Endothelial cell (in vitro differentiated cells): ENCODE results near the gene ADCY7. TPM values are rescaled to one million over a fixed set of nuclear protein-coding genes. Genes with fewer than 3 reads are reported as not detected.

Source experiments
- DNase-seq: peaks from one replicate; pipeline ENCODE4 v3.0.0; 2021; ENCODE audit warnings: low spot score
- H3K27ac Mint-ChIP-seq: one replicate; pipeline ENCODE4 v1.8.0; 2021; ENCODE audit warnings: mixed read lengths, inconsistent platforms; ENCODE audit not compliant: unreplicated experiment
- H3K27me3 Mint-ChIP-seq: one replicate; pipeline ENCODE4 v1.8.0; 2021; ENCODE audit warnings: mild to moderate bottlenecking, moderate library complexity, mixed read lengths, inconsistent platforms; ENCODE audit not compliant: unreplicated experiment
- H3K36me3 Mint-ChIP-seq: one replicate; pipeline ENCODE4 v1.8.0; 2021; ENCODE audit warnings: mild to moderate bottlenecking, low read depth, mixed read lengths, inconsistent platforms; ENCODE audit not compliant: unreplicated experiment
- H3K4me1 Mint-ChIP-seq: one replicate; pipeline ENCODE4 v1.8.0; 2021; ENCODE audit warnings: mild to moderate bottlenecking, mixed read lengths, inconsistent platforms; ENCODE audit not compliant: unreplicated experiment
- H3K4me3 Mint-ChIP-seq: one replicate; pipeline ENCODE4 v1.8.0; 2021; ENCODE audit warnings: mild to moderate bottlenecking, mixed read lengths, inconsistent platforms; ENCODE audit not compliant: unreplicated experiment
- H3K9me3 Mint-ChIP-seq: one replicate; pipeline ENCODE4 v1.8.0; 2021; ENCODE audit warnings: mixed read lengths, inconsistent platforms; ENCODE audit not compliant: unreplicated experiment
- total RNA-seq: library from RNA; stranded (reverse); fragmentation: NEBNext Ultra II Directional; extraction: Animal tissue kit (Norgen Biotek cat#: 25700); gene quantifications from one replicate; pipeline ENCODE4 v1.2.1, GENCODE V29; 2021; ENCODE audit not compliant: unreplicated experiment
- TF ChIP-seq, protein P1 (sequence below): fragments of 200-600 bp; sonication (generic); IDR thresholded peaks from one replicate; pipeline ENCODE4 v1.5.0; 2021; ENCODE audit warnings: antibody characterized with exemption; ENCODE audit not compliant: unreplicated experiment

Gene ADCY7
- total RNA-seq, 1 donor from 2014 or later = 3.2 TPM

DNA sequence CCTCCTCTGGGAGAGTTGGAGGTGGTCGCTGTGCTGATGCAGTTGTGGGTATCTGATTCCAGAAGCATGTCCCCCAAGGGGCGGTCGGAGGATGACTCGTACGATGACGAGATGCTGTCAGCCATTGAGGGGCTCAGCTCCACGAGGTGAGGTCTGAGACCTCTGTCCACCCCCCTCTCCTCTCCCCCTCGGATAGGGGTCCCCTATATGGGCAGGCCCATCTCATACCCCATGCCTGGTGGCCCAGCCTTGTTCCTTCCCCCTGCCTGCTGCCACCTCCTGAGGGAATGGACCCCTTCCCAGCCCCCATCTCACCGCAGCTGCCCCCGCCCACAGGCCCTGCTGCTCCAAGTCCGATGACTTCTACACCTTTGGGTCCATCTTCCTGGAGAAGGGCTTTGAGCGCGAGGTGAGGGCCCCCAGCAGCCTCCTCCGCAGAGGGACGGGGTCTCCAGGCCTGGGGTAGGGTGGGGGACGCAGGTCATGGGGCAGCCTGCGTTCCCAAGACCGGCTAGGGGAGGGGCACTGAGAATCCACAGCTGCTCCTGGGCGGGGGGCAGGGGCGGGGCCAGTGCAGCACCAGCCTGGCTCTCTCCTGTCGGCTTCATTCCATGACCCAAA is 39.2 kb downstream of the ADCY7 start:
- no peak for DNase-seq
- no peak overlapping the region for H3K4me3 Mint-ChIP-seq
- peaks cover 3% of the 10 kb centered on the region for H3K4me1 Mint-ChIP-seq
- H3K27ac Mint-ChIP-seq = no peak overlapping the region
- H3K36me3 Mint-ChIP-seq = no peaks in the 10 kb centered on the region
- peaks cover 8% of the 10 kb centered on the region for H3K27me3 Mint-ChIP-seq
- TF ChIP-seq, protein P1, sequence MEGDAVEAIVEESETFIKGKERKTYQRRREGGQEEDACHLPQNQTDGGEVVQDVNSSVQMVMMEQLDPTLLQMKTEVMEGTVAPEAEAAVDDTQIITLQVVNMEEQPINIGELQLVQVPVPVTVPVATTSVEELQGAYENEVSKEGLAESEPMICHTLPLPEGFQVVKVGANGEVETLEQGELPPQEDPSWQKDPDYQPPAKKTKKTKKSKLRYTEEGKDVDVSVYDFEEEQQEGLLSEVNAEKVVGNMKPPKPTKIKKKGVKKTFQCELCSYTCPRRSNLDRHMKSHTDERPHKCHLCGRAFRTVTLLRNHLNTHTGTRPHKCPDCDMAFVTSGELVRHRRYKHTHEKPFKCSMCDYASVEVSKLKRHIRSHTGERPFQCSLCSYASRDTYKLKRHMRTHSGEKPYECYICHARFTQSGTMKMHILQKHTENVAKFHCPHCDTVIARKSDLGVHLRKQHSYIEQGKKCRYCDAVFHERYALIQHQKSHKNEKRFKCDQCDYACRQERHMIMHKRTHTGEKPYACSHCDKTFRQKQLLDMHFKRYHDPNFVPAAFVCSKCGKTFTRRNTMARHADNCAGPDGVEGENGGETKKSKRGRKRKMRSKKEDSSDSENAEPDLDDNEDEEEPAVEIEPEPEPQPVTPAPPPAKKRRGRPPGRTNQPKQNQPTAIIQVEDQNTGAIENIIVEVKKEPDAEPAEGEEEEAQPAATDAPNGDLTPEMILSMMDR = no peak
- no peaks in the 10 kb centered on the region for H3K9me3 Mint-ChIP-seq

- no peak overlapping the region for H3K4me3 Mint-ChIP-seq
- no peak overlapping the region for H3K27ac Mint-ChIP-seq
- TF ChIP-seq, protein P1 = no peak
- DNase-seq = no peak
- H3K36me3 Mint-ChIP-seq = no peaks in the 10 kb centered on the region
- H3K4me1 Mint-ChIP-seq = peaks cover 3% of the 10 kb centered on the region
- H3K27me3 Mint-ChIP-seq = peaks cover 10% of the 10 kb centered on the region
- H3K9me3 Mint-ChIP-seq = no peaks in the 10 kb centered on the region
These were observed 39.9 kb downstream of the ADCY7 start for GRCh38 chr16:50306287-50306686.

- TF ChIP-seq, protein P1 = no peak
- Mint-ChIP-seq H3K36me3 (peaks cover 9% of the 10 kb centered on the region), H3K4me3 (no peak overlapping the region), H3K27ac (no peak overlapping the region), H3K9me3 (no peaks in the 10 kb centered on the region), H3K4me1 (peaks cover 8% of the 10 kb centered on the region), H3K27me3 (peaks cover 10% of the 10 kb centered on the region)
- no peak for DNase-seq
These were observed 42.0 kb downstream of the ADCY7 start for GRCh38 chr16:50308237-50308965.

DNA sequence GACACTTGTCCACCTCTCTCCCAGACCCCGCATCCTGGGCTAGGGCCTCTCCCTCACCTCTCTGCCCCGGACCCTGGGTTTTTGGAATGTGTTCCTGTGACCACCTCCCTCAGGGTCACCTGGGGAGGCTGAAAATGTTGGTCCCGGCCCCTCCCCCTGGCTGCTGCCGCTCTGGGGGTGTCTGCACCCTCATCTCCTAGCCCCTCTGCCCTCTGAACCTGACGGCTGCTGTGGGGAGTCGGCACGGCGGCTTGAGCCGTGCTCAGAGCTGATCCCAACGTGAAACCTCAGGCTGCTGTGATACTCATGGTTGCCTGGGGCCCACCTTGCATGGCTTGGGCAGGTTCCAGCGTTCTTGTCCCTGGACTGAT is 42.8 kb downstream of the ADCY7 start:
- DNase-seq = no peak
- H3K4me1 Mint-ChIP-seq = peaks cover 12% of the 10 kb centered on the region
- H3K9me3 Mint-ChIP-seq = no peaks in the 10 kb centered on the region
- peaks cover 10% of the 10 kb centered on the region for H3K27me3 Mint-ChIP-seq
- no peak overlapping the region for H3K27ac Mint-ChIP-seq
- peaks cover 13% of the 10 kb centered on the region for H3K36me3 Mint-ChIP-seq
- H3K4me3 Mint-ChIP-seq = no peak overlapping the region
- TF ChIP-seq, protein P1 = no peak
